Fibroblast of lung (primary cell): ENCODE results near the gene GCA.

ENCODE experiments used
- CTCF ChIP-seq, 2 donors: IDR thresholded peaks in 1 of 2; conservative IDR thresholded peaks in 1 of 2; 1 replicate in 1 of 2; 2 replicates in 1 of 2; pipeline ENCODE4 v1.5.1; 2011 to 2012; ENCODE audit warnings: low read length in 2 of 2, control low read depth in 1 of 2, inconsistent platforms in 1 of 2, low read depth in 1 of 2, mild to moderate bottlenecking in 1 of 2
- EZH2 ChIP-seq: IDR thresholded peaks from 2 replicates; pipeline ENCODE4 v1.5.1; 2012; ENCODE audit warnings: low read length, control low read depth, mild to moderate bottlenecking; ENCODE audit errors: missing control alignments

GRCh38 chr2:162344617-162344950 is 652 bp downstream of the GCA start:
- TF ChIP-seq CTCF (conservative IDR thresholded peaks at IDR 0.05 in 1 of 2, IDR thresholded peaks at IDR 0.05 in 1 of 2; ENCODE audit: low read depth in 1 of 2, low read length in 2 of 2) = no peak
- no peak for TF ChIP-seq EZH2
